K562 (cell line): ENCODE results near the gene SSTR5. TPM values are rescaled to one million over a fixed set of nuclear protein-coding genes. Genes with fewer than 3 reads are reported as not detected.

ENCODE experiments used
- ATAC-seq: fragments of 200-7000 bp; cut with Tn5 transposase; 3 replicates; pipeline ENCODE4 v1.9.1; 2020; ENCODE audit warnings: moderate library complexity
- BruUV-seq: library from RNA; stranded (reverse); fragments of 400-500 nt; replicated peaks from 2 replicates; lab custom pipeline; 2021; lab: Mats Ljungman, UMichigan
- CTCF ChIA-PET: fragments of 300-600 bp; formaldehyde crosslinking; extraction: SDS; loops from one replicate; lab custom pipeline; 2021; ENCODE audit warnings: low intra/inter-chr PET ratio; lab: Yijun Ruan, JAX
- POLR2A ChIA-PET: fragments of 300-600, 350-650 bp; sonication (Branson Sonifier 250); formaldehyde crosslinking; extraction: SDS; loops from one replicate; lab custom pipeline; 2021; ENCODE audit warnings: antibody characterized with exemption, inconsistent platforms; lab: Yijun Ruan, JAX
- DNase-seq, 4 experiments: peaks; one replicate each; pipeline versions ENCODE4 v3.0.0 to v3.0.0-alpha.2; 2011 to 2018; ENCODE audit warnings: low spot score in 3 of 4, mixed read lengths in 3 of 4; ENCODE audit errors: extremely low read depth in 1 of 4
- FAIRE-seq: peaks from 2 replicates; lab custom pipeline; 2011; peaks lifted over from hg19 to GRCh38; lab: Jason Lieb, UNC
- H2AFZ ChIP-seq: 2 replicates; pipeline ENCODE4 v1.6.0; 2011; ENCODE audit warnings: low read depth, low read length, control low read depth, inconsistent platforms
- H3K27ac ChIP-seq: fragments of 200-600 bp; 3 replicates; pipeline ENCODE4 v1.8.0; 2011; ENCODE audit warnings: low read depth, mild to moderate bottlenecking, control low read depth, inconsistent platforms, low read length, moderate library complexity, mixed read lengths; ENCODE audit errors: extremely low read depth
- H3K27me3 ChIP-seq, 2 experiments: fragments of 300-600 bp in 1 of 2; 2 replicates in 1 of 2; 3 replicates in 1 of 2; pipeline versions ENCODE4 v1.6.0 to v1.8.0; 2011; ENCODE audit warnings: inconsistent platforms in 2 of 2, low read length in 2 of 2, mild to moderate bottlenecking in 1 of 2, mixed read lengths in 1 of 2, moderate library complexity in 1 of 2; ENCODE audit not compliant: control insufficient read depth in 2 of 2, insufficient read depth in 2 of 2
- H3K36me3 ChIP-seq: fragments of 300-600 bp; 3 replicates; pipeline ENCODE4 v1.8.0; 2011; ENCODE audit warnings: mild to moderate bottlenecking, low read length, inconsistent platforms; ENCODE audit not compliant: control insufficient read depth, insufficient read depth
- H3K4me1 ChIP-seq, 2 experiments: fragments of 200-600 bp in 1 of 2; replicated peaks in 1 of 2; 2 replicates in 1 of 2; 3 replicates in 1 of 2; pipeline versions ENCODE4 v1.5.1 to v1.8.0; 2011; ENCODE audit warnings: inconsistent platforms in 2 of 2, low read length in 2 of 2, mild to moderate bottlenecking in 1 of 2, mixed read lengths in 1 of 2, moderate library complexity in 1 of 2; ENCODE audit not compliant: control insufficient read depth in 2 of 2, insufficient read depth in 2 of 2
- H3K4me2 ChIP-seq: 2 replicates; pipeline ENCODE4 v1.6.1; 2011; ENCODE audit warnings: low read length, control low read depth, inconsistent platforms, mixed read lengths; ENCODE audit not compliant: insufficient read depth
- H3K4me3 ChIP-seq: fragments of 200-600 bp; sonication (generic), shearing (Covaris generic); 2 replicates; pipeline ENCODE4 v1.5.1; 2016; ENCODE audit warnings: control low read depth, inconsistent platforms
- H3K79me2 ChIP-seq: fragments of 200-600 bp; 3 replicates; pipeline ENCODE4 v1.8.0; 2011; ENCODE audit warnings: low read length, inconsistent platforms; ENCODE audit not compliant: control insufficient read depth, insufficient read depth
- H3K9ac ChIP-seq, 2 experiments: 2 replicates each; pipeline versions ENCODE4 v1.6.0 to v1.6.1; 2011; ENCODE audit warnings: low read depth in 2 of 2, low read length in 2 of 2, control low read depth in 1 of 2, inconsistent platforms in 1 of 2, mild to moderate bottlenecking in 1 of 2, mixed read lengths in 1 of 2; ENCODE audit not compliant: insufficient read depth in 1 of 2
- H3K9me1 ChIP-seq: one replicate; pipeline ENCODE4 v1.6.0; 2011; ENCODE audit warnings: inconsistent platforms, mild to moderate bottlenecking, low read length, moderate library complexity; ENCODE audit not compliant: control insufficient read depth, insufficient read depth
- H3K9me3 ChIP-seq: replicated peaks from 2 replicates; pipeline ENCODE4 v1.5.1; 2011; ENCODE audit warnings: low read depth, low read length, inconsistent platforms; ENCODE audit not compliant: control insufficient read depth, insufficient read depth
- H4K20me1 ChIP-seq: replicated peaks from 2 replicates; pipeline ENCODE4 v1.6.1; 2011; ENCODE audit warnings: low read length, inconsistent platforms, mixed read lengths; ENCODE audit not compliant: control insufficient read depth, insufficient read depth
- CLOCK ChIP-seq: fragments of 250-450 bp; sonication (Bioruptor Pico); IDR thresholded peaks from 2 replicates; pipeline ENCODE4 v1.4.0; 2020; ENCODE audit warnings: mild to moderate bottlenecking, moderate library complexity, borderline replicate concordance
- SAFB ChIP-seq: fragments of 200-400 bp; formaldehyde crosslinking; IDR thresholded peaks from 2 replicates; pipeline ENCODE4 v1.6.1; 2017; ENCODE audit warnings: low read depth, low read length, borderline replicate concordance
- TAF7 ChIP-seq: fragments of 450-650 bp; IDR thresholded peaks from 2 replicates; pipeline ENCODE4 v1.6.1; 2016; ENCODE audit warnings: missing genetic modification characterization, missing compliant biosample characterization
- WGBS: fragments of 100-300 bp; shearing (Covaris generic); methylation state at CpG from one replicate; pipeline ENCODE4 v1.1.6; 2016; ENCODE audit warnings: low coverage, mixed read lengths; ENCODE audit not compliant: insufficient coverage; ENCODE audit errors: missing lambda C conversion rate; 5-methylcytosine and 5-hydroxymethylcytosine counted together
- in situ Hi-C: fragments of 300-500 bp; cut with MboI; formaldehyde crosslinking; loops from 4 replicates; pipeline ENCODE4 v1.15.0; 2018; ENCODE audit warnings: inconsistent platforms, mixed read lengths
- intact Hi-C: fragments of 100-400 bp; cut with micrococcal nuclease; formaldehyde crosslinking; loops from 2 replicates; pipeline ENCODE4 v1.14.2; 2022
- polyA plus RNA-seq, 8 experiments: library from polyadenylated mRNA; depleted of rRNA in 4 of 8; stranded (reverse) in 5 of 8; unstranded in 3 of 8; fragments of >200 nt; fragmentation: Nextera tagmentation in 2 of 8; fragmentation: Illumina TruSeq in 1 of 8; extraction: Ambion mirVana in 2 of 8; extraction: Trizol in 1 of 8; gene quantifications; 2 replicates each; pipeline versions ENCODE4 v1.2.1 to v1.2.3, GENCODE V29; 2011 to 2014; ENCODE audit warnings: inconsistent platforms in 1 of 8, missing spikeins in 1 of 8
- total RNA-seq, 7 experiments: library from RNA; depleted of rRNA in 6 of 7; stranded (reverse); fragments of >200 nt in 6 of 7; fragmentation: Illumina TruSeq in 2 of 7; extraction: Trizol in 2 of 7; gene quantifications; 2 replicates each; pipeline versions ENCODE4 v1.2.1 to v1.2.3, GENCODE V29; 2011 to 2021; ENCODE audit warnings: low replicate concordance in 1 of 7

The SSTR5 gene
- total and polyA plus RNA-seq, 9 of the 15 experiments (the other 6 are each of a cell fraction or from before 2014, with no cell fraction given), result not detected

GRCh38 chr16:1112506-1113184, 40.1 kb downstream of the SSTR5 start (continued):
- no peak for TF ChIP-seq CLOCK (CRISPR knock-in tag)

GRCh38 chr16:1113489-1113888, 40.9 kb downstream of the SSTR5 start:
- DNase-seq (no peak), FAIRE-seq (no peak), ATAC-seq (no peak)
- no peak overlapping the region for H3K4me3 ChIP-seq
- H2AFZ ChIP-seq, result no peak overlapping the region
- ChIA-PET POLR2A (no interaction called here), CTCF (no interaction called here)
- H3K9me3 ChIP-seq, result no peaks in the 10 kb centered on the region
- BruUV-seq, result no TSS peak
- peaks cover 29 to 59% of the 10 kb centered on the region in 2 experiments for H3K27me3 ChIP-seq
- H3K36me3 ChIP-seq, result no peaks in the 10 kb centered on the region
- H3K27ac ChIP-seq, result no peak overlapping the region
- H3K4me1 ChIP-seq, result peaks cover 0 to 56% of the 10 kb centered on the region in 2 experiments; a peak in 2 of 5 replicates
- H3K79me2 ChIP-seq, result no peaks in the 10 kb centered on the region
- 3% methylated on average over 10 of the region's 16 CpGs for WGBS
- H3K4me2 ChIP-seq, result no peak overlapping the region
- peaks cover 20% of the 10 kb centered on the region for H4K20me1 ChIP-seq
- in situ Hi-C loops, result loop anchor here (5.0 kb wide), 1 partner anchor 84 kb away; no protein-coding TSS in a partner anchor
- peaks cover 3% of the 10 kb centered on the region for H3K9me1 ChIP-seq
- H3K9ac ChIP-seq, result no peak overlapping the region
- TF ChIP-seq TAF7 (tag) (no peak), SAFB (peak; percentile 62; the same call in 1 of the 2 replicates)
- intact Hi-C loops, result no loop called here
